HepG2 (cell line): ENCODE data around the gene EWSR1. TPM values are rescaled to one million over a fixed set of nuclear protein-coding genes. Genes with fewer than 3 reads are reported as not detected.

Experiments used
- ARID3A ChIP-seq: IDR thresholded peaks from 2 replicates; pipeline ENCODE4 v1.6.1; 2012; ENCODE audit warnings: low read depth, low read length, improper control_type of control experiment
- CREBL2 ChIP-seq: sonication (generic); formaldehyde crosslinking; IDR thresholded peaks from 2 replicates; pipeline ENCODE4 v1.8.1; 2023; ENCODE audit warnings: missing genetic modification reagents, mild to moderate bottlenecking, borderline replicate concordance
- IKZF1 ChIP-seq: fragments of 450-650 bp; IDR thresholded peaks from 2 replicates; pipeline ENCODE4 v1.7.1; 2016
- SMAD3 ChIP-seq: sonication (generic); formaldehyde crosslinking; IDR thresholded peaks from 2 replicates; pipeline ENCODE4 v1.4.0; 2020; ENCODE audit warnings: missing genetic modification reagents
- SUZ12 ChIP-seq: fragments of 150-350 bp; IDR thresholded peaks from 2 replicates; pipeline ENCODE4 v1.6.1; 2014; ENCODE audit warnings: low read depth, low read length
- THAP11 ChIP-seq: IDR thresholded peaks from 2 replicates; pipeline ENCODE4 v1.6.1; 2016; ENCODE audit warnings: missing biosample characterization, missing genetic modification reagents
- ZNF407 ChIP-seq: sonication (generic); formaldehyde crosslinking; IDR thresholded peaks from one replicate; pipeline ENCODE4 v1.5.1; 2020; ENCODE audit warnings: mild to moderate bottlenecking, missing genetic modification reagents; ENCODE audit errors: not compliant biosample characterization
- ZNF607 ChIP-seq: sonication (generic); formaldehyde crosslinking; IDR thresholded peaks from 2 replicates; pipeline ENCODE4 v1.5.1; 2020; ENCODE audit warnings: missing genetic modification reagents, mild to moderate bottlenecking, borderline replicate concordance
- polyA plus RNA-seq, 8 experiments: library from polyadenylated mRNA; depleted of rRNA in 3 of 8; stranded (reverse) in 7 of 8; unstranded in 1 of 8; fragments of >200 nt; fragmentation: Illumina TruSeq in 4 of 8; extraction: Trizol in 4 of 8; gene quantifications; 2 replicates each; pipeline versions ENCODE4 v1.2.1 to v1.2.3, GENCODE V29; 2011 to 2016; ENCODE audit warnings: low read depth in 4 of 8, missing spikeins in 1 of 8, mixed read lengths in 1 of 8; ENCODE audit not compliant: insufficient read depth in 1 of 8
- total RNA-seq, 5 experiments: library from RNA; depleted of rRNA; stranded (reverse); fragments of >200 nt; fragmentation: Illumina TruSeq; extraction: Trizol; gene quantifications; 2 replicates each; pipeline ENCODE4 v1.2.3, GENCODE V29; 2016; ENCODE audit warnings: low read depth in 1 of 5
- TF ChIP-seq, protein P1 (sequence below): sonication (generic); formaldehyde crosslinking; IDR thresholded peaks from 2 replicates; pipeline ENCODE4 v1.5.0; 2020; ENCODE audit warnings: missing genetic modification reagents
- TF ChIP-seq, protein P2 (sequence below), 2 experiments: sonication (generic) in 1 of 2; formaldehyde crosslinking in 1 of 2; IDR thresholded peaks; 2 replicates each; pipeline versions ENCODE4 v1.4.0 to v1.6.1; 2016 to 2020; ENCODE audit warnings: borderline replicate concordance in 1 of 2, low read depth in 1 of 2, mild to moderate bottlenecking in 1 of 2, missing genetic modification reagents in 1 of 2

Gene EWSR1
- total and polyA plus RNA-seq, 2 of the 13 experiments (the other 11 are each of a cell fraction or from before 2014, with no cell fraction given), result 211 to 326 TPM

GRCh38 chr22:29268511-29269229, 602 bp downstream of the EWSR1 start (continued):
- TF ChIP-seq ZNF407, result no peak
- TF ChIP-seq, protein P1, sequence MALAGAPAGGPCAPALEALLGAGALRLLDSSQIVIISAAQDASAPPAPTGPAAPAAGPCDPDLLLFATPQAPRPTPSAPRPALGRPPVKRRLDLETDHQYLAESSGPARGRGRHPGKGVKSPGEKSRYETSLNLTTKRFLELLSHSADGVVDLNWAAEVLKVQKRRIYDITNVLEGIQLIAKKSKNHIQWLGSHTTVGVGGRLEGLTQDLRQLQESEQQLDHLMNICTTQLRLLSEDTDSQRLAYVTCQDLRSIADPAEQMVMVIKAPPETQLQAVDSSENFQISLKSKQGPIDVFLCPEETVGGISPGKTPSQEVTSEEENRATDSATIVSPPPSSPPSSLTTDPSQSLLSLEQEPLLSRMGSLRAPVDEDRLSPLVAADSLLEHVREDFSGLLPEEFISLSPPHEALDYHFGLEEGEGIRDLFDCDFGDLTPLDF, result no peak
- peak; percentile 77 for TF ChIP-seq ZNF607
- no peak for TF ChIP-seq SUZ12
- no peak for TF ChIP-seq THAP11 (CRISPR knock-in tag)
- TF ChIP-seq CREBL2, result 0 out of 2 replicates have a peak, but pooled peaks have one; percentile 83
- no peak for TF ChIP-seq IKZF1
- TF ChIP-seq SMAD3, result no peak
- no peak for TF ChIP-seq ARID3A
- TF ChIP-seq, protein P2, sequence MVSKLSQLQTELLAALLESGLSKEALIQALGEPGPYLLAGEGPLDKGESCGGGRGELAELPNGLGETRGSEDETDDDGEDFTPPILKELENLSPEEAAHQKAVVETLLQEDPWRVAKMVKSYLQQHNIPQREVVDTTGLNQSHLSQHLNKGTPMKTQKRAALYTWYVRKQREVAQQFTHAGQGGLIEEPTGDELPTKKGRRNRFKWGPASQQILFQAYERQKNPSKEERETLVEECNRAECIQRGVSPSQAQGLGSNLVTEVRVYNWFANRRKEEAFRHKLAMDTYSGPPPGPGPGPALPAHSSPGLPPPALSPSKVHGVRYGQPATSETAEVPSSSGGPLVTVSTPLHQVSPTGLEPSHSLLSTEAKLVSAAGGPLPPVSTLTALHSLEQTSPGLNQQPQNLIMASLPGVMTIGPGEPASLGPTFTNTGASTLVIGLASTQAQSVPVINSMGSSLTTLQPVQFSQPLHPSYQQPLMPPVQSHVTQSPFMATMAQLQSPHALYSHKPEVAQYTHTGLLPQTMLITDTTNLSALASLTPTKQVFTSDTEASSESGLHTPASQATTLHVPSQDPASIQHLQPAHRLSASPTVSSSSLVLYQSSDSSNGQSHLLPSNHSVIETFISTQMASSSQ (IDR thresholded peaks at IDR 0.05; ENCODE audit: low read depth), result no peak
- TF ChIP-seq, protein P2 (CRISPR knock-in tag; IDR thresholded peaks at IDR 0.05; ENCODE audit: borderline replicate concordance), result no peak
